NCI-H128 (cell line): ENCODE results near the gene GSK3A.
A peak's percentile ranks its signal among the peaks of the same experiment; 100 is the strongest.

Experiments
- DNase-seq: peaks from one replicate; lab custom pipeline; 2025; ENCODE audit not compliant: unreplicated experiment; lab: John Stamatoyannopoulos, UW

Gene GSK3A

DNA sequence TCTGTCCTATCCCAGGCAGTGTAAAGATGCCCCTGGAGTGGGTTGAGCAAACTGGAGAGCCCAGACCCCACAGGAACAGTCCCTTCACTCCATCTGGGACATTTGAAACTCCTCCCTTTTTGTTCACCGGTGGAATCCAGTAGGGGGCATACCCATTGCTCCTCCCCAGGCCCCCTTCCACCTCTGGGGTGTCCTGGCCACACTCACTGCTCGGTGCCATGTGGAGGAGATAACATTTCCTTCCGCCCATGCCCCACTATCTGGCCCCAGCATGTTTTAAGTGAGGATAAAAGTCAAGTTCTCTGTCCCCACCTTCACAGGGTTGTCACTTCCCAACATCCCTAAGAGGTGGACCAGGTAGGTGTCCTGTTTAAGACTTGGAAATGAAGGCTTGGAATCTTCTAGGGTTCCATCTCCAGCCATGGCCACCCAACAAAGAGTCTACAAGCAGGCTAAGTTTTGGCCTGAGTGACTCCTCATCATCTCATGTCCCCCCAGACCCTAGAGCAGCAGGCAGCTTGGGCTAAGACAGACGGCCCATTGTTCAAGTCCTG lies 13.0 kb downstream of the GSK3A start:
- no peak for DNase-seq

- no peak for DNase-seq
Observed at GRCh38 chr19:42228641-42229040, 13.8 kb downstream of the GSK3A start.

GRCh38 chr19:42226886-42227285 lies 15.5 kb downstream of the GSK3A start:
- DNase-seq = no peak

DNA sequence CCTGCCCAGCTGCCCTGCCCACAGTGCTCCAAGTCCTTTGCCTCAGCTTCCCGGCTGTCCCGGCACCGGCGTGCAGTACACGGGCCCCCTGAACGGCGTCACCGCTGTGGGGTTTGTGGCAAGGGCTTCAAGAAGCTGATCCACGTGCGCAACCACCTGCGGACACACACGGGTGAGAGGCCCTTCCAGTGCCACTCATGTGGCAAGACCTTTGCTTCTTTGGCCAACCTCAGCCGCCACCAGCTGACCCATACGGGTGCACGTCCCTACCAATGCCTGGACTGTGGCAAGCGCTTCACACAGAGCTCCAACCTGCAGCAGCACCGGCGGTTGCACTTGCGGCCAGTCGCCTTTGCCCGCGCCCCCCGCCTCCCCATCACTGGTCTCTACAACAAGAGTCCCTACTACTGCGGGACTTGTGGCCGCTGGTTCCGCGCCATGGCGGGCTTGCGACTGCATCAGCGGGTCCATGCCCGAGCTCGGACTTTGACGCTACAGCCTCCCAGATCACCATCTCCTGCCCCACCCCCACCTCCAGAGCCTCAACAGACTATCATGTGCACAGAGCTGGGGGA lies 16.6 kb downstream of the GSK3A start:
- no peak for DNase-seq

GRCh38 chr19:42224940-42225717 lies 17.3 kb downstream of the GSK3A start:
- no peak for DNase-seq

DNA sequence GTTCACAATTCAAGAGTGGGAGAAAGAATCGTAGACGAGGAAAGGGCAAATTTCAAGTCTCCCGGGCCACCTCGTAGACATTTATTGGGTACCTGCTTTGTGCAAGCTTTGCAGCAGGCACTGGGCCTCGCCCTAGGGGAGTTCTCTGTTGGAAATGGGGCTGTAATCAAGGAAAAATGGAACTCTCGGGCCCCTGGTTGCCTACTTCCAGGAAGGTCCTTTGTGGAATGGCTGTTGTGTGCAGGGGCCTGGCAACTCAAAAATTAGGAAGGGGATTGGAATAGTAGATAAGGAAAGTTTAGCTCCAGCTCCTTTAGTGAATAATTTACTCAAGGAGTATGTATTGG lies 21.7 kb downstream of the GSK3A start:
- no peak for DNase-seq

GRCh38 chr19:42219812-42220750 lies 22.3 kb downstream of the GSK3A start, which contains the start of gene ZNF526:
Gene ZNF526 (plus strand): TSS chr19:42220312. CDS start chr19:42224404, 4,092 bp downstream.
- DNase-seq = peak; percentile 96

DNA sequence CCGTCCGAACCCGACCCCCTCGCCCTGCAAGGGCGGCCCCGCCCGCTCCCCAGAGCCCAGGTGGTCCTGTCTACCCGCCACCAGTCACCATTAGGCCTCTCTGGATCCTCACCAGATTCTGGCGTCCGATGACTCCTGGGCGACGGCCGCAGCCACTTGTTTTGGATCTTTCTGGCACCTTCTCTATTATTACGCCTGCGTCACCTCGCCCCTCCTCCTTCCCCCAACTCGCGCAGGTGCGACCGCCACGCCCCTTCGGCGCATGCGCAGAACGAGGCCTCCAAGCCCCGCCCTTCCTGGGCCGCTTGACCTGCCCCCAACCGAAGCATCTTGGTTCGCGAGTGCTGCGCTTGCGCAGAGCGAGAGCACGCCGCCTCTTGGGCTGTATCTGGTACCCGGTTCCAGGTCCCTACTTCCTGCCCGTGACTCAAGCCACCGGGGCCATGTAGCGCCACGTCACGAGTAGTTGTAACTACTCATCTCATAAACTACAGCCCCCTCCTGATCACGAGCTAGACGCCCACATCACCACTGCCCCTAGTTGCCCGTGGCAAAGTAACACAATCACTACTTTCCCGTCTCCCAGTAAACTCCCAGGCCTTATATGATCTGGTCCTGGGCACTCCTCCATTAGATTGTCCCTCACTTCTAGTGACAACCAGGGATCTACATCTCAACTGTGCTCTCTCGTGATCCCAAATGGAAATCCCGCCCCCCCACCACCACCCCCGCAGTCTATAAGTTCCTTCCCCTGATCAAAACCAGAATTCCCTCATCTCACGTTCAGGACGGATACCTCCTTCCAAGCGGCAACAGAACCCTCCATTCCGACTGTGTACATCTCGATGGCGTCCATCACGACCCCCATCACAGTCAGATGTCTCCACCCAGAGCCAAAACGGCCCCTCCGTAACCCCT lies 24.6 kb downstream of the GSK3A start, which contains the start of gene DEDD2:
Gene DEDD2, minus strand, starts transcription at position 158 of the 918 bp plus-strand sequence. CDS start 670 bp downstream, outside the sequence.
- peak; percentile 96 for DNase-seq

DNA sequence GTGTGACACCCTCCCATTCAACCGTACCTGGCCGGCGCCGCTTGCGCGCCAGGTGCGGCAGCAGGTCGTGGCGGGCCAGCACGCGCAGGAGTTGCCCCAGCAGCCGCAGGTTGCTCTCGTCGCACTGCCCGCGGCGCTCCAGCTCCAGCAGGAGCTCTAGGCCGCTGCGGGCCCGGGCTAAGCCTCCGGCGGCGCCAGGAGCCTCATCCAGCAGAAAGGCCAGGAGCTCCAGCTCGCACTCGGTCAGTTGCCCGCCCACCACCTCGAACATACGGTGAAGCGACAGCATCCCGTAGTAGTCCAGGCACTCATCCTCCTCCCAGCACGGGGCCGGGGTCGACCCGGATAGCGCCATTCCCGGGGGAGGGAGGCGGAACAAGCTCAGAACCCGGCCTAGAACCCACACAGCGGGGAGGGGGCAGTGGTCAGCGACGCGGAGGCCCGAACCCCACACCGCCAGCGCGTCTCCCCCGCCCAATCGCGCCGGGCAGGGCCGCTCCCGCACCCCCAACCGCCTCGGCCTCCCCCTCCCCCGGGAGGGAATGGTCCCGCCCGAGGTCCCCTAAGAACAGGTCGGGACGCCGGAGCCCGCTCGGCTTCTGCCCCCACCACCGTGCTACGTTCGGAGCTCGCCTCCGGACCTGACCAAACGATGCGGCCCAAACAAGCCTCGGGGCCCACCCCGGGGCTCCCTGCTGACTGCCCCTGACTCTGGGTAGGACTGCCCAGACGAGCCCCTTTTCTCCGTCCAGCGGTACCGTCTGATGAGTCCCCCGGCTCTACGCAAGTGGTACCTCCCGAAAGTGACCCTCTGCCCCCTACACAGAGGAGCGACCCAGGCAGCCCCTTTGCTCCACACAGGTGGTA lies 25.5 kb downstream of the GSK3A start:
- DNase-seq = peak; percentile 13

- DNase-seq = no peak
Observed at GRCh38 chr19:42214810-42215485, 27.5 kb downstream of the GSK3A start.

- DNase-seq = no peak
Observed at GRCh38 chr19:42212886-42213285, 29.5 kb downstream of the GSK3A start.

- DNase-seq = no peak
Observed at GRCh38 chr19:42208612-42209011, 33.8 kb downstream of the GSK3A start.

DNA sequence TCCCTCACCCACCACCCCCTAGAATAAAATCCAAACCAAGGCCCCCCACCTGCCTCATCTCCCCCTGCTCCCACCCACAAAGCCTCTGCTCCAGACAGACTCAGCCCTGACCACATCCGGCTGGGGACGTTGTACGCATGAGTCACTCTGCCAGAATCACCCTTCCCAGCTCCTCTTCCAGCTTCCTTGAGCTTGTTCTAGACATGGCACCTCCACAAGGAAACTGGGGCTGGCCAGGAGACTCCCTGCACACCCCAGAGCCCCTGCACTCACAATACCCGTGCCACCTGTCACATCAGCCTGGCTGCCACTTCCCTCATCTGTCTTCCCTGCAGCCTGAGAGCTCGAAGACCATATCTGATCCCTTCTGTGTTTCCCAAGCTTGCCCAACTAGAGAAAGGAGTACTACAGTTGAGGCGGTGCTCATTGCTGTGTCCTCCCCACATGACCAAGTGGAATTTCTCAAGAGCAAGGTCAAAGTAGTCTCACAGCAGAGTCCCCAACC lies 34.6 kb downstream of the GSK3A start:
- DNase-seq = no peak

GRCh38 chr19:42206871-42207755 lies 35.3 kb downstream of the GSK3A start:
- no peak for DNase-seq

DNA sequence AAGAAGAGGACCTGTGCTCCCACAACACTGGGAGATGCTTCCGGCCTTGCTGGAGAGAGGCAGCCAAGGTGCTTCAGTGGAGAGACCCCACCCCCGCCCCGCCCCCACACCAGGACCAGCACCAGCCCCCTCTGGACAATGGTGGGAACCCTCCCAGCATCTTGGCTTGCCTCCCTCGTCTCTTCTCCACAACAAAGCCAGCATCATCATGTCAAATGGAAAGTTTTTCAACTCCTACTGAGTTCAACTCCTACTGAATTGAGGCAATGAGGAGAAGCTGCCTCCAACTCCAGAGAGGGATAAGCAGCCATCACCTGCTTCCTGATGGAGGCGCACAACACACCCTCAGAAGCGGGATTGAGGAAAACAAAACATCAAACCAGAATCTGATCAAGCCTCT lies 37.7 kb downstream of the GSK3A start:
- DNase-seq = no peak

- no peak for DNase-seq
Observed at GRCh38 chr19:42203700-42204099, 38.7 kb downstream of the GSK3A start.

- no peak for DNase-seq
Observed at GRCh38 chr19:42202290-42202880, 40.0 kb downstream of the GSK3A start.
